Stimulated activated CD8-positive, alpha-beta memory T cell treated with anti-CD3 and anti-CD28 coated beads, Interleukin-7, amount 100 ng/mL, for 48 hours (primary cell): ENCODE measurements around the gene MORN1.
A peak's percentile ranks its signal among the peaks of the same experiment; 100 is the strongest.

ENCODE experiments used
- DNase-seq, 2 donors: peaks; one replicate each; pipeline ENCODE4 v3.0.0-alpha.2; 2020; ENCODE audit warnings: low read depth in 1 of 2; ENCODE audit errors: extremely low read depth in 1 of 2

Gene MORN1

DNA sequence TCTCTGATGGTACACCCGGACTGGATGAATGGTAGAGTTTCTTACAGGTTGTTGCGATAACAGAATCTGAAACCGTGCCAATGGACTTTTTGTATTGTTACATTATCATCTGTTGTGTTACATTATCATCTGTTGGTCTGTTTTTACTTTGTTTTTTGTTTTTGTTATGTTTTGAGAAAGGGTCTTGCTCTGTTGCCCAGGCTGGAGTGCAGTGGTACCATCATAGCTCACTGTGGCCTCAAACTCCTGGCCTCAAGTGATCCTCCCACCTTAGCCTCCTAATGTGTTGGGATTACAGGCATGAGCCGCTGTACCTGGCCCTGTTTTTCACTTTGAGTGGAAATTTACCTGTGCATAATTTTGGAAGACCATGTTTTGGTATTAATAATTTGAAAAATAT, 31.2 kb upstream of the MORN1 start:
- no peak for DNase-seq

DNA sequence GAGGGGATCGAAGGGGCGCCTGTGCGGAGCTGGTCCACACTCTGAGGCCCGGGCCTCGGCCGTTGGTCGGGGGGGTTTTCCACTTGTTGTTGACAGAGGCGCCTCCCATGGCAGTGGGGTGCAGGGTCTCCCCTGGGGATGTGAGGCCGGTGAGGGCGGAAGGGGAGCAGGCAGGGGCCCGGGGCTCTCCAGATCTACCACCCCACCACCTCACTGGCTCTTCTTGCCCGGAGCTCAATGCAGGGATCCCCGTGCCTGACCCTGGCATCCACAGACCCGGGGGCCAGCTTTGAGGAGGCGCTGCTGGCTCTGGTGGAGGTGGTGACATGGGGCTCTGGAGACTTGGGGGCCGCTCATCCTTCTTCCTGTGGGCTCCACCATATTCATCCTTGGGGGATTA, 28.1 kb upstream of the MORN1 start:
- no peak for DNase-seq

DNA sequence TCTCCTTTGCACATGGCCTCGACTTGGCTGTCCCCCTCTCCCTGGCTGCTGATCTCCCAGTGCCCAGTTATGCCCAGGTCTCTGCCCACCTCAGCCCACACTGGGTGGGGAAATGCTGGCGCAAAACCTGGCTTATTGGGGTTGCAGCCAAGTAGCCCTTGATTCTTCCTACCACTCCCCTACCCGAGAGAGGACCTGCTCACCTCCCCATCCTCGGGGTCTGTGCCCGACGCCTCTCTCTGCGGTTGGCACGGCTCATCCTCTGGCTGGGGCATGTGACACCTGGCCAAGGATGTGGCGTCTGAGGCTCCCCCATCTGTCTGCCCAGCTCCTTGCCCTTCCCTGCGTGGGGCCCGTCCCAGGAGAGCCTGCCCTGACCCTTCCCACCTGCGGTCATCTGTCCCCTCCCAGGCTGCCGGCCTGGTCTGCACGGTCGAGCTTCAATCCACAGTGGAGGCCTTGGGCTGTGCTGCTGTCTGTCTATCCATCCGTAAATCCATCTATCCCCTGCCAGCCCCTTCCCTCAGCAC, 27.5 kb upstream of the MORN1 start:
- DNase-seq: no peak

DNA sequence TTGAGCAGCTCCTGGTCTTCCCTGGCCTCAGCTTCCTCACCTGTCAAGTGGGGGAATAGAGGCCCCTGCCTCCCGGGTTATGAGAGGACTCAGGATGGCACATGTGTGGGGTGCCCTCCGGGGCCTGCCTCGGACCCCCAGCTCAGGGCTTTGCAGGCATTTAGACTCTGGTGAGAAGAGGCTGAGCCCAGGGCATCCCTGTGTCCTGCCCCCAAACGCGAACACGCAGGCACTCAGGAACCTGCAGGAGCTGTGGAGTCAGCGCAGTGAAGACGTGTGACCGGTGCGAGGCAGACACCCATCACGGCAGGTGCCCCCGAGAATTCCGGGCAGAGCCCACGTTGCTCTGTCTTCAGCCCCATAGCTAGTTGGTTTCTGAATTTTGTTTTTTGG, 26.5 kb upstream of the MORN1 start:
- no peak for DNase-seq

- DNase-seq: no peak
Measured at GRCh38 chr1:2417083-2417832, 25.9 kb upstream of the MORN1 start.

DNA sequence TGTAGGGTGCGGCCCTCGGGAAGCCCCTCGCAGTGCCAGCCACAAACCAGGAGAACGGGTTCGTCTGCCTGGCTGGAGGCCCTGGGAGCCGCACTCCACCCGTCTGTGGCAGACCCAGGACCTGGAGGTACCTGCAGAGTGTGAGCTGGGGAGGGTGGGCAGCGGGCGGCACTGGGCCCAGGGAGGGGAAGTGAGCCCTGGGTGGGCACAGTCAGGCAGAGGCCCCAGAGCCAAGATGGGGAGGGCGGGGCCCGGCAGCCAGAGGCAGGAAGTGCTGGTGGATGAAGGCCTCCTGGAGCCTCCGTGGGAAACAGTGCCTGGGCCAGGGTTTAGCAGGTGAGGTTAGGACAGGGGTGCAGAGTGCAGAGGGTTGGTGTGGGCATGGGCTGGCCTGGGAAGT, 25.0 kb upstream of the MORN1 start:
- DNase-seq: no peak

GRCh38 chr1:2415801-2416208, 24.5 kb upstream of the MORN1 start:
- DNase-seq: no peak

DNA sequence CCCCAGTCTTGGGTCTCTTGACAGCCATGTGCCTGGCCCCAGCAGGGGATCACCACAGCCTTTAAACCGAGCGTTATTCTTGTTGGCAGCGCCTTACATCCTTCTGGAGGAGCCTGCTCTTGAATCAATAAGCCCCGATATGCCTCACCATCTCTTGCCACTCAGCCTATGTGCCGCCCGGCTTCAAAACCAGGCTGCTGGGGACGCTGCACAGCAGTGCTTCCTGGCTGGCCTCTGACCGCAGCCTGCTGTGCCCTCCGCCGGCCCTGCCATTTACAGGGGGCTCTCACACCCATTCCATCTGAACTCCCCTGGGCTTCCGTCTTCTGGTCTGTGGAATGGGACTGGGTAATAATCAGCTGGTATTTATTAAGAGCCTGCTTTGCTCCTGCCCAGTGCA, 24.0 kb upstream of the MORN1 start:
- no peak for DNase-seq

DNA sequence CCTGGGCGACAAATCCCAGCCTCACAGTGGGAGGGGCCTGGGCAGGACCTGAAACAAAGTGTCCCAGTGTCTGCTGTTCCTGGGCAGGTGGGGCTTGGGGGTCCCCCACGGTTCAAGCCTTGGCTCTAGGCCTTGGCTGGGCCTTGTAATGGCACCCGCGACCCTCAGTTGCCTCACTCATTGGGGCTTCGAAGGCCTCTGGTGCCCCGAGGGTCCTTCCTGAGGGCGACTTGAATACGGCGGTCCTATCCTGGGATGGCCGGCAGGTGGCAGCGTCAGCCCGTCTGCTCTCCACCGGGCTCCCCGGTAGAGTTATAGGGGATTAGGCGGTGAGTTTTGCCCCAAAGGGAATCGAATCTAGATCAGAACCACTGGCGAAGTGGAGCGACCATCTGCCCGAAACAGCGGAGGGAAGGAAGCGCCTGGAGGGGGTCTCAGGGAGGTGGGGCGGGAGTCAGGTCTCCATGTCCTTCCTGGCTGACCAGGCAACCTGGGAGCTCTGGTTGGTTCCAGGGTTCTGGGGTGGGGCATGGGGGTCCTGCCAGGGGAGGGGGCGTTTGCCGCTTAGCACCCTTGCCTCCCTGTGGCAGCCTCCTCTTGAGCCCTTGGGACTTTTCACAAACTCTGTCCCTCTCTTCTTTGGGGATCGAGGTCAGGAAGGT, 23.1 kb upstream of the MORN1 start:
- peak; percentile 58 to 69 for DNase-seq

- no peak for DNase-seq
Measured at GRCh38 chr1:2413495-2414296, 22.3 kb upstream of the MORN1 start.

GRCh38 chr1:2412773-2413494, 21.6 kb upstream of the MORN1 start:
- DNase-seq: no peak

- DNase-seq: peak; percentile 97 to 98
Measured at GRCh38 chr1:2412395-2412772, 21.0 kb upstream of the MORN1 start, which contains the start of gene PEX10. Gene PEX10 (minus strand): TSS chr1:2412564. CDS start chr1:2412502, 62 bp downstream.

GRCh38 chr1:2411801-2412394, 20.5 kb upstream of the MORN1 start:
- no peak for DNase-seq

- DNase-seq: no peak
Measured at GRCh38 chr1:2409745-2410144, 18.4 kb upstream of the MORN1 start.

GRCh38 chr1:2408859-2409276, 17.5 kb upstream of the MORN1 start:
- DNase-seq: no peak

GRCh38 chr1:2408456-2408855, 17.1 kb upstream of the MORN1 start:
- no peak for DNase-seq

DNA sequence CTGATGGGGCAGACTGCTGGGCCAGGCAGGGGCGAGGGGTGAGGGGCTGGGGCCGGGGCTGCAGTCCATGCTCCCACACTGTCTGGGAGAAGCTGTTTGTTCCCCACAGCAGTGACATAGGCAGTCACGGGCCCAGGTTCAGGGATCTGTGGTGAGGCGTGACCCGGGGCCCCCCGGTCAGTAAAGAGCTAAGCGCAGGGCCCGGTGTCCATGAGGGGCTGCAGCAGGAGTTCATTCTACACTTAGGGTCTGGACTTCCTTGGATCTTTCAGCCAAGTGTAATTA, 16.6 kb upstream of the MORN1 start:
- DNase-seq: no peak

GRCh38 chr1:2407166-2407990, 16.0 kb upstream of the MORN1 start:
- no peak for DNase-seq

DNA sequence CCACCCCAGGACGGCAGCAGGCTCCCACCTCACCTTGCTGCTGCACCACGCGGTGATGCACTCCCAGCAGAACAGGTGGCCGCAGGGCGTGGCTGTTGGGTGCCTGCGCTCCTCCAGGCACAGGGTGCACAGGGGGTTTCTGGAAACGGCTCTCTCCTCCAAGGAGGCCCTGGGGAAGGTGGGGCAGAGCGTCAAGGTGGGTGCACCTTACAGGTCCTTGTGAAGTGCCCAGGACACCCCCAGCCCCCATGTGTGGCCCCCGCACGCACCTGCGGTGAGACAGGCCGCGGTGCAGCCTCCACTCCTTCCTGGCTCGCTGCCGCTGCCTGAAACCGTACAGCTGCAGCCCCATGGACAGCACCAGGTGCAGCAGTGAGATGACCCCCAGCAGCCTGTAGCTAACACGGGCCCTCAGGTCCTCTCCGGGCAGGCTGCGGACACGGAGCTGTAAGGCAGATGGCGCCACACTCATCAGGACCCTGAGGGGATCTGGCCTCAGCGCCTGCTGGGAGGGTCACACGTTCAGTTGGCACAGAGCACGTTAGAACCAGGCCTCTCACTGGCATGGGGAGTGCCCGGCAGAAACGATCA, 15.2 kb upstream of the MORN1 start:
- DNase-seq: no peak
